ENCODE data around the gene SGK1. TPM values are rescaled to one million over a fixed set of nuclear protein-coding genes. Genes with fewer than 3 reads are reported as not detected.

The SGK1 gene
- total RNA-seq, 1 donor from 2014 or later, result 91.0 TPM

DNA sequence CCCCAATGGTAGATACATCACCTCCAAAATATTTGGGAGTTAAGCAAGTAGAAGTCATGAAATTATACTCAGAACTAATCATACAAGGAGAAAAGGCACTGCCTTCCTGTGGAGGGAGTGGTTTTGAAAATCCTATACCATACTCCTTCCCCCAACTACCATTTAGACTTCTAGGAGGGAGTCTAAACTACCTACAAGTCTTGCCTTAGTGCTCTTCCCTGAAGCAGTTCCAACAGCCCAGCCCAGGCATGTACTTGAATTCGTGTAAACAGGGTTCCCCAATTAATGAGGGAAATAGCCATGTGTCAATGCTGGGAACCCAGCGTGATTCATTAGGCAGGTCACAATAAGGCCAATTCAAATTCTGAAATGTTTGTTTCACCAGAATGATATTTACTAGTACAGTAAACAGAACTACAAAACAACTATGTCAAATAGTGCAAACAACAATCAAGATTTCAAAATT is 39.1 kb upstream of the SGK1 start:
- no peak for DNase-seq (ENCODE audit: low spot score)
- H3K4me1 Mint-ChIP-seq (ENCODE audit: low read depth), result peaks cover 21% of the 10 kb centered on the region
- peaks cover 6% of the 10 kb centered on the region for H3K9me3 Mint-ChIP-seq (ENCODE audit: low read depth)
- TF ChIP-seq, protein P1, sequence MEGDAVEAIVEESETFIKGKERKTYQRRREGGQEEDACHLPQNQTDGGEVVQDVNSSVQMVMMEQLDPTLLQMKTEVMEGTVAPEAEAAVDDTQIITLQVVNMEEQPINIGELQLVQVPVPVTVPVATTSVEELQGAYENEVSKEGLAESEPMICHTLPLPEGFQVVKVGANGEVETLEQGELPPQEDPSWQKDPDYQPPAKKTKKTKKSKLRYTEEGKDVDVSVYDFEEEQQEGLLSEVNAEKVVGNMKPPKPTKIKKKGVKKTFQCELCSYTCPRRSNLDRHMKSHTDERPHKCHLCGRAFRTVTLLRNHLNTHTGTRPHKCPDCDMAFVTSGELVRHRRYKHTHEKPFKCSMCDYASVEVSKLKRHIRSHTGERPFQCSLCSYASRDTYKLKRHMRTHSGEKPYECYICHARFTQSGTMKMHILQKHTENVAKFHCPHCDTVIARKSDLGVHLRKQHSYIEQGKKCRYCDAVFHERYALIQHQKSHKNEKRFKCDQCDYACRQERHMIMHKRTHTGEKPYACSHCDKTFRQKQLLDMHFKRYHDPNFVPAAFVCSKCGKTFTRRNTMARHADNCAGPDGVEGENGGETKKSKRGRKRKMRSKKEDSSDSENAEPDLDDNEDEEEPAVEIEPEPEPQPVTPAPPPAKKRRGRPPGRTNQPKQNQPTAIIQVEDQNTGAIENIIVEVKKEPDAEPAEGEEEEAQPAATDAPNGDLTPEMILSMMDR (IDR thresholded peaks at IDR 0.05), result no peak
- no peaks in the 10 kb centered on the region for H3K36me3 Mint-ChIP-seq (ENCODE audit: low read depth)
- H3K4me3 Mint-ChIP-seq (ENCODE audit: unreplicated experiment), result no peak overlapping the region
- no peaks in the 10 kb centered on the region for H3K27me3 Mint-ChIP-seq (ENCODE audit: low read depth)
- no peak overlapping the region for H3K27ac Mint-ChIP-seq (ENCODE audit: unreplicated experiment)

GRCh38 chr6:134356405-134356804 is 38.5 kb upstream of the SGK1 start:
- Mint-ChIP-seq H3K36me3 (ENCODE audit: low read depth) (no peaks in the 10 kb centered on the region), H3K27ac (ENCODE audit: unreplicated experiment) (no peak overlapping the region), H3K4me1 (ENCODE audit: low read depth) (peaks cover 23% of the 10 kb centered on the region), H3K4me3 (ENCODE audit: unreplicated experiment) (no peak overlapping the region), H3K27me3 (ENCODE audit: low read depth) (no peaks in the 10 kb centered on the region), H3K9me3 (ENCODE audit: low read depth) (peaks cover 6% of the 10 kb centered on the region)
- TF ChIP-seq, protein P1 (IDR thresholded peaks at IDR 0.05), result no peak
- DNase-seq (ENCODE audit: low spot score), result no peak

GRCh38 chr6:134352786-134353480 is 35.0 kb upstream of the SGK1 start:
- H3K4me1 Mint-ChIP-seq (ENCODE audit: low read depth), result peaks cover 31% of the 10 kb centered on the region

GRCh38 chr6:134351615-134352474 is 33.9 kb upstream of the SGK1 start:
- Mint-ChIP-seq H3K27me3 (ENCODE audit: low read depth) (no peaks in the 10 kb centered on the region), H3K4me3 (ENCODE audit: unreplicated experiment) (no peak overlapping the region)

More at GRCh38 chr6:134352786-134353480, 35.0 kb upstream of the SGK1 start:
- Mint-ChIP-seq H3K36me3 (ENCODE audit: low read depth) (no peaks in the 10 kb centered on the region), H3K4me3 (ENCODE audit: unreplicated experiment) (no peak overlapping the region), H3K27me3 (ENCODE audit: low read depth) (no peaks in the 10 kb centered on the region), H3K27ac (ENCODE audit: unreplicated experiment) (no peak overlapping the region), H3K9me3 (ENCODE audit: low read depth) (peaks cover 6% of the 10 kb centered on the region)
- no peak for DNase-seq (ENCODE audit: low spot score)
- TF ChIP-seq, protein P1 (IDR thresholded peaks at IDR 0.05), result no peak

More at GRCh38 chr6:134351615-134352474, 33.9 kb upstream of the SGK1 start:
- no peak for DNase-seq (ENCODE audit: low spot score)
- Mint-ChIP-seq H3K36me3 (ENCODE audit: low read depth) (no peaks in the 10 kb centered on the region), H3K4me1 (ENCODE audit: low read depth) (peaks cover 34% of the 10 kb centered on the region), H3K9me3 (ENCODE audit: low read depth) (peaks cover 6% of the 10 kb centered on the region), H3K27ac (ENCODE audit: unreplicated experiment) (no peak overlapping the region)
- TF ChIP-seq, protein P1 (IDR thresholded peaks at IDR 0.05), result no peak
